AG09309 (cell line): ENCODE results near the gene PTGIS.

Experiments used
- DNase-seq: peaks from one replicate; pipeline ENCODE4 v3.0.0-alpha.2; 2010; ENCODE audit warnings: low read depth
- H3K4me3 ChIP-seq: 2 replicates; pipeline ENCODE4 v1.5.1; 2011; ENCODE audit warnings: mild to moderate bottlenecking, low read depth, low read length, moderate library complexity; ENCODE audit not compliant: control insufficient read depth
- CTCF ChIP-seq: IDR thresholded peaks from 2 replicates; pipeline ENCODE4 v1.5.1; 2011; ENCODE audit warnings: mild to moderate bottlenecking, low read depth, low read length, inconsistent platforms; ENCODE audit not compliant: insufficient read depth, control insufficient read depth; ENCODE audit errors: missing control alignments

The PTGIS gene

GRCh38 chr20:49521356-49521755 lies 46.6 kb downstream of the PTGIS start:
- no peak for DNase-seq

GRCh38 chr20:49519777-49520359 lies 48.1 kb downstream of the PTGIS start:
- no peak overlapping the region for H3K4me3 ChIP-seq
- TF ChIP-seq CTCF = no peak
- DNase-seq = no peak

More at GRCh38 chr20:49521356-49521755, 46.6 kb downstream of the PTGIS start:
- no peak overlapping the region for H3K4me3 ChIP-seq
- TF ChIP-seq CTCF = no peak

GRCh38 chr20:49519212-49519712 lies 48.7 kb downstream of the PTGIS start:
- no peak for DNase-seq
- no peak for TF ChIP-seq CTCF

GRCh38 chr20:49518576-49518975 lies 49.4 kb downstream of the PTGIS start:
- no peak for DNase-seq
- no peak overlapping the region for H3K4me3 ChIP-seq
- no peak for TF ChIP-seq CTCF

More at GRCh38 chr20:49519212-49519712, 48.7 kb downstream of the PTGIS start:
- H3K4me3 ChIP-seq = no peak overlapping the region

- no peak for TF ChIP-seq CTCF
Measured at GRCh38 chr20:49517805-49518100, 50.2 kb downstream of the PTGIS start.

GRCh38 chr20:49516916-49517804 lies 50.8 kb downstream of the PTGIS start:
- H3K4me3 ChIP-seq = no peak overlapping the region
- no peak for TF ChIP-seq CTCF
- DNase-seq = no peak

More at GRCh38 chr20:49517805-49518100, 50.2 kb downstream of the PTGIS start:
- DNase-seq = no peak
- no peak overlapping the region for H3K4me3 ChIP-seq
